GM19240 (cell line): ENCODE measurements around the gene GNA12.
"Not testable (repeated sequence)": the region's sequence is repeated elsewhere in the genome, so short reads cannot be mapped to it uniquely, and the experiment has no call there.

ENCODE experiments used
- DNase-seq: peaks from one replicate; pipeline ENCODE4 v3.0.0; 2011; ENCODE audit warnings: low spot score; ENCODE audit not compliant: insufficient read length

GNA12 gene

GRCh38 chr7:2698581-2699288 lies 145.4 kb downstream of the GNA12 start:
- DNase-seq = peak; percentile 97

GRCh38 chr7:2694122-2694436 lies 150.0 kb downstream of the GNA12 start:
- DNase-seq = not testable (repeated sequence)

GRCh38 chr7:2693420-2694121 lies 150.5 kb downstream of the GNA12 start:
- DNase-seq = not testable (repeated sequence)

- DNase-seq = no peak
These were observed 151.6 kb downstream of the GNA12 start for GRCh38 chr7:2692543-2692942.

- not testable (repeated sequence) for DNase-seq
These were observed 152.1 kb downstream of the GNA12 start for GRCh38 chr7:2691932-2692439.

- DNase-seq = no peak
These were observed 152.9 kb downstream of the GNA12 start for GRCh38 chr7:2691011-2691707.

- no peak for DNase-seq
These were observed 154.0 kb downstream of the GNA12 start for GRCh38 chr7:2689951-2690705.

- no peak for DNase-seq
These were observed 154.7 kb downstream of the GNA12 start for GRCh38 chr7:2689343-2689847.

GRCh38 chr7:2688409-2689342 lies 155.4 kb downstream of the GNA12 start:
- DNase-seq = peak; percentile 72

- DNase-seq = no peak
These were observed 156.2 kb downstream of the GNA12 start, which contains the start of gene AMZ1 for GRCh38 chr7:2687881-2688318. Gene AMZ1 (plus strand): TSS chr7:2688202. CDS start chr7:2700452, 12,250 bp downstream.

GRCh38 chr7:2687338-2687869 lies 156.7 kb downstream of the GNA12 start:
- DNase-seq = no peak

GRCh38 chr7:2686101-2686500 lies 158.0 kb downstream of the GNA12 start:
- DNase-seq = no peak

- DNase-seq = no peak
These were observed 159.6 kb downstream of the GNA12 start for GRCh38 chr7:2684501-2684900.

GRCh38 chr7:2681929-2682799 lies 161.9 kb downstream of the GNA12 start:
- DNase-seq = no peak

- DNase-seq = peak; percentile 51
These were observed 163.2 kb downstream of the GNA12 start for GRCh38 chr7:2680792-2681490.

GRCh38 chr7:2680256-2680655 lies 163.9 kb downstream of the GNA12 start:
- no peak for DNase-seq

- DNase-seq = not testable (repeated sequence)
These were observed 164.7 kb downstream of the GNA12 start for GRCh38 chr7:2679135-2680127.
